Measurements from ENCODE around the gene SKOR2. TPM values are rescaled to one million over a fixed set of nuclear protein-coding genes. Genes with fewer than 3 reads are reported as not detected.

The SKOR2 gene
- total RNA-seq (ENCODE audit: low replicate concordance): not detected in 2 replicates

DNA sequence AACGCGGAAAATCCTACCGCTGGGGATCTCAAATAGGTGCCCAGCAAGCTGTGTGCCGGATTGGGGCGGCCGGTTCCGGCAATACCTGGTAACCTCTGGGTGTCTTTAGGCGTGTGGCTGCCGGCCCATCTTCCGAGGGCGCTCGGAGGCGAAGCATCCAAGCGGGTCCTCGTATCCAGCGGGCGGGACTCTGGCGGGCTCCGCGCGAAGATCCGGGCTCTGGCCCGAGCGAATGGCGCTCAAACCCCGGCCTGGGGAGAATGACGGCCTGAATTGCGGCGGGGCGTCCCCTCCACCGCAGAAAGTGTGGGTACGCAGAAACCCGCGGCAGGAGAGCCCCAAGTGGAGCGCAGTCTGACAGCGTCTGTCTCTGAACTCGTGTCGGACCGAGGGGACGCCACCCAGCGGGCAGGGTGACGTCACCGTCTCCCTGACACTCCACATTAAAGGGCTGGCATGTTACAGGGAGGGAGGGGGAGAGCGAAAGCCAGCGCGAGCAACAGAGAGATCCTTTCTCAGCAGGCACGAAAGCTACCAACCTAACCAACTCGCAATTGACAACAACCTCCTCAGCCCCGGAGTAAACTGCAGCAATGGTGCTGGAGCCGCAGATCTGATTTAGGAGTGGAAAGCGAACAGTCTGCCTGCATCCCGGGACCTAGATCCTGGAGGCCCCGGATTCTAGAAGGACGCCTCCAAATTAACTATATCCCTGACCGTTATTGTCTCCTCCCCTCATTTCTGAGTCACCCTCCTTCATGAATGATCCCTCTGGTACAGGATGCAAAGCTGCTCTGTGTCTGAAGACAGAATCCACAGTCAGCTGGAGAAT lies at the start of gene SKOR2:
Gene SKOR2, minus strand, starts transcription at position 372 of the 832 bp plus-strand sequence. CDS start 2,477 bp downstream, outside the sequence.
- peak within 1 kb of the TSS; percentile 63 for H3K4me2 ChIP-seq
- peak; percentile 98 for TF ChIP-seq EZH2 (IDR thresholded peaks at IDR 0.05)
- TF ChIP-seq, protein P1, sequence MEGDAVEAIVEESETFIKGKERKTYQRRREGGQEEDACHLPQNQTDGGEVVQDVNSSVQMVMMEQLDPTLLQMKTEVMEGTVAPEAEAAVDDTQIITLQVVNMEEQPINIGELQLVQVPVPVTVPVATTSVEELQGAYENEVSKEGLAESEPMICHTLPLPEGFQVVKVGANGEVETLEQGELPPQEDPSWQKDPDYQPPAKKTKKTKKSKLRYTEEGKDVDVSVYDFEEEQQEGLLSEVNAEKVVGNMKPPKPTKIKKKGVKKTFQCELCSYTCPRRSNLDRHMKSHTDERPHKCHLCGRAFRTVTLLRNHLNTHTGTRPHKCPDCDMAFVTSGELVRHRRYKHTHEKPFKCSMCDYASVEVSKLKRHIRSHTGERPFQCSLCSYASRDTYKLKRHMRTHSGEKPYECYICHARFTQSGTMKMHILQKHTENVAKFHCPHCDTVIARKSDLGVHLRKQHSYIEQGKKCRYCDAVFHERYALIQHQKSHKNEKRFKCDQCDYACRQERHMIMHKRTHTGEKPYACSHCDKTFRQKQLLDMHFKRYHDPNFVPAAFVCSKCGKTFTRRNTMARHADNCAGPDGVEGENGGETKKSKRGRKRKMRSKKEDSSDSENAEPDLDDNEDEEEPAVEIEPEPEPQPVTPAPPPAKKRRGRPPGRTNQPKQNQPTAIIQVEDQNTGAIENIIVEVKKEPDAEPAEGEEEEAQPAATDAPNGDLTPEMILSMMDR (IDR thresholded peaks at IDR 0.05): no peak
- TF ChIP-seq EZH2phosphoT487 (IDR thresholded peaks at IDR 0.05): peak; percentile 97
- peaks cover 8% of the 10 kb centered on the region for H3K9me3 Mint-ChIP-seq
- no peak within 1 kb of the TSS for H3K27ac ChIP-seq
- H3F3A ChIP-seq (ENCODE audit: low read depth): peaks cover 28% of the 10 kb centered on the region
- peaks cover 100% of the 10 kb centered on the region for H3K27me3 ChIP-seq
- H3K36me3 Mint-ChIP-seq: no peaks in the 10 kb centered on the region
- H3K4me3 ChIP-seq: peak within 1 kb of the TSS; percentile 34
- H3K27ac Mint-ChIP-seq: no peak within 1 kb of the TSS
- peaks cover 7% of the 10 kb centered on the region for H3K4me1 ChIP-seq
- peak within 1 kb of the TSS; percentile 44 for H3K4me3 Mint-ChIP-seq
- peaks cover 11% of the 10 kb centered on the region for H3K4me1 Mint-ChIP-seq
- H3K27me3 Mint-ChIP-seq (ENCODE audit: insufficient read depth, low read depth): peaks cover 75% of the 10 kb centered on the region
- H3K36me3 ChIP-seq: no peaks in the 10 kb centered on the region
- peak; percentile 78 for DNase-seq (ENCODE audit: low spot score)
- no peaks in the 10 kb centered on the region for H3K9me3 ChIP-seq (ENCODE audit: low read depth)
- H3K79me2 ChIP-seq (ENCODE audit: low read depth): no peaks in the 10 kb centered on the region
- peaks cover 78% of the 10 kb centered on the region for H4K20me1 ChIP-seq (ENCODE audit: low read depth)
- H3K9ac ChIP-seq: no peak within 1 kb of the TSS
- H2AFZ ChIP-seq (replicated peaks): no peak within 1 kb of the TSS

DNA sequence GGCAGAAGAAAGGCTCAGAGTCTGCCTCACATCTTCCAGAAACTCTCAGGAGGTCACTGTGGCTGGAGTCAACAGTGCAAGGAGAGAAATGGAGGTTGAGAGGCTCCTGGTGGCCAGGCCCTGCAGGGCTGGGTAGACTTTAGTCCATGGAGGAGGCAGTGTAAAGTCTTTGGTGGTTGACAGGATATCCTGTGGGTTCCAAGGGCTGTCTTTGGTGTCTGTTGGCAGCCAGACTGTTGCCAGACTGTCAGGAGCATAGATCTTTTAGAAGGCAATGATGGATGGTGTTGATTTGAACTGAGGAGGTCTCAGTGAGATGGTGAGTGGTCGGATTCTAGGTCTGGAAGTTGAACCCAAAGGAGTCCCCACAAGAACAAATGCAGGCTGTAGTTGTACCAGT lies 45.0 kb upstream of the SKOR2 start:
- Mint-ChIP-seq H3K4me3 (no peak overlapping the region), H3K36me3 (no peaks in the 10 kb centered on the region), H3K4me1 (no peaks in the 10 kb centered on the region), H3K27me3 (ENCODE audit: insufficient read depth, low read depth) (no peaks in the 10 kb centered on the region), H3K9me3 (peaks cover 2% of the 10 kb centered on the region), H3K27ac (no peak overlapping the region)
- DNase-seq (ENCODE audit: low spot score): no peak
- no peaks in the 10 kb centered on the region for H3K4me1 ChIP-seq
- no peaks in the 10 kb centered on the region for H3F3A ChIP-seq (ENCODE audit: low read depth)
- H3K4me2 ChIP-seq: no peak overlapping the region
- H3K27ac ChIP-seq: no peak overlapping the region
- no peaks in the 10 kb centered on the region for H3K79me2 ChIP-seq (ENCODE audit: low read depth)
- no peaks in the 10 kb centered on the region for H3K9me3 ChIP-seq (ENCODE audit: low read depth)
- H2AFZ ChIP-seq (replicated peaks): no peak overlapping the region
- H3K27me3 ChIP-seq: no peaks in the 10 kb centered on the region
- H3K36me3 ChIP-seq: no peaks in the 10 kb centered on the region
- no peaks in the 10 kb centered on the region for H4K20me1 ChIP-seq (ENCODE audit: low read depth)
- no peak for TF ChIP-seq EZH2 (IDR thresholded peaks at IDR 0.05)
- TF ChIP-seq, protein P1 (IDR thresholded peaks at IDR 0.05): no peak
- TF ChIP-seq EZH2phosphoT487 (IDR thresholded peaks at IDR 0.05): no peak
- no peak overlapping the region for H3K9ac ChIP-seq
- no peak overlapping the region for H3K4me3 ChIP-seq

- no peaks in the 10 kb centered on the region for H3K27me3 ChIP-seq
- Mint-ChIP-seq H3K4me3 (no peak overlapping the region), H3K9me3 (no peaks in the 10 kb centered on the region), H3K4me1 (no peaks in the 10 kb centered on the region), H3K27me3 (ENCODE audit: insufficient read depth, low read depth) (no peaks in the 10 kb centered on the region), H3K36me3 (no peaks in the 10 kb centered on the region), H3K27ac (no peak overlapping the region)
- H3K4me1 ChIP-seq: no peaks in the 10 kb centered on the region
- H3K9ac ChIP-seq: no peak overlapping the region
- no peak for DNase-seq (ENCODE audit: low spot score)
- no peak overlapping the region for H2AFZ ChIP-seq (replicated peaks)
- H3F3A ChIP-seq (ENCODE audit: low read depth): no peaks in the 10 kb centered on the region
- no peak for TF ChIP-seq EZH2phosphoT487 (IDR thresholded peaks at IDR 0.05)
- no peak for TF ChIP-seq EZH2 (IDR thresholded peaks at IDR 0.05)
- TF ChIP-seq, protein P1 (IDR thresholded peaks at IDR 0.05): no peak
- H3K4me2 ChIP-seq: no peak overlapping the region
- H3K36me3 ChIP-seq: no peaks in the 10 kb centered on the region
- H4K20me1 ChIP-seq (ENCODE audit: low read depth): no peaks in the 10 kb centered on the region
- H3K79me2 ChIP-seq (ENCODE audit: low read depth): no peaks in the 10 kb centered on the region
- H3K9me3 ChIP-seq (ENCODE audit: low read depth): no peaks in the 10 kb centered on the region
- H3K27ac ChIP-seq: no peak overlapping the region
- no peak overlapping the region for H3K4me3 ChIP-seq
These were observed 43.3 kb upstream of the SKOR2 start for GRCh38 chr18:47294801-47295200.
